LNCaP clone FGC (cell line): ENCODE data around the gene FBXW4.
A peak's percentile ranks its signal among the peaks of the same experiment; 100 is the strongest.

Experiments
- DNase-seq: peaks from one replicate; pipeline ENCODE4 v3.0.0-alpha.2; 2011; ENCODE audit warnings: low read depth
- H3K4me3 ChIP-seq: 2 replicates; pipeline ENCODE4 v1.5.1; 2011; ENCODE audit warnings: mild to moderate bottlenecking, low read depth, low read length, control low read depth
- TF ChIP-seq, protein P1 (sequence below): IDR thresholded peaks from 2 replicates; pipeline ENCODE4 v1.5.1; 2012; ENCODE audit warnings: mild to moderate bottlenecking; ENCODE audit not compliant: control insufficient read depth, insufficient read depth; ENCODE audit errors: extremely low read depth

Gene FBXW4

DNA sequence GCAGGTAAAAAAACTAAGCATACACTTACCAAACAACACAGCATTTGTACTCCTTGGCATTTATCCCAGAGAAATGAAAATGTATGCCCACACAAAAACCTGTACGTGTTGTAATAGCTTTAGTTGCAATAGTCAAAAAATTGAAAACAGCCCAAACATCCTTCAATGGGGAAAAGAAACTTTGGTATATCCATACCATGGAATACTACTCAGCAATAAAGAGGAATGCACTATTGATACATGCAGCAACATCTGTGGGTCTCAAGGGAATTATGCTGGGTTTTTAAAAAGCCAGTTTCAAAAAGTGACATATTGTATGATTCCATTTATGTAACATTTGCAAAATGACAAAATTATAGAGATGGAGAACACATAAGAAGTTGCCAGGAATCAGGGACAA lies 71.4 kb downstream of the FBXW4 start:
- DNase-seq = no peak
- no peak overlapping the region for H3K4me3 ChIP-seq
- TF ChIP-seq, protein P1, sequence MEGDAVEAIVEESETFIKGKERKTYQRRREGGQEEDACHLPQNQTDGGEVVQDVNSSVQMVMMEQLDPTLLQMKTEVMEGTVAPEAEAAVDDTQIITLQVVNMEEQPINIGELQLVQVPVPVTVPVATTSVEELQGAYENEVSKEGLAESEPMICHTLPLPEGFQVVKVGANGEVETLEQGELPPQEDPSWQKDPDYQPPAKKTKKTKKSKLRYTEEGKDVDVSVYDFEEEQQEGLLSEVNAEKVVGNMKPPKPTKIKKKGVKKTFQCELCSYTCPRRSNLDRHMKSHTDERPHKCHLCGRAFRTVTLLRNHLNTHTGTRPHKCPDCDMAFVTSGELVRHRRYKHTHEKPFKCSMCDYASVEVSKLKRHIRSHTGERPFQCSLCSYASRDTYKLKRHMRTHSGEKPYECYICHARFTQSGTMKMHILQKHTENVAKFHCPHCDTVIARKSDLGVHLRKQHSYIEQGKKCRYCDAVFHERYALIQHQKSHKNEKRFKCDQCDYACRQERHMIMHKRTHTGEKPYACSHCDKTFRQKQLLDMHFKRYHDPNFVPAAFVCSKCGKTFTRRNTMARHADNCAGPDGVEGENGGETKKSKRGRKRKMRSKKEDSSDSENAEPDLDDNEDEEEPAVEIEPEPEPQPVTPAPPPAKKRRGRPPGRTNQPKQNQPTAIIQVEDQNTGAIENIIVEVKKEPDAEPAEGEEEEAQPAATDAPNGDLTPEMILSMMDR = no peak

DNA sequence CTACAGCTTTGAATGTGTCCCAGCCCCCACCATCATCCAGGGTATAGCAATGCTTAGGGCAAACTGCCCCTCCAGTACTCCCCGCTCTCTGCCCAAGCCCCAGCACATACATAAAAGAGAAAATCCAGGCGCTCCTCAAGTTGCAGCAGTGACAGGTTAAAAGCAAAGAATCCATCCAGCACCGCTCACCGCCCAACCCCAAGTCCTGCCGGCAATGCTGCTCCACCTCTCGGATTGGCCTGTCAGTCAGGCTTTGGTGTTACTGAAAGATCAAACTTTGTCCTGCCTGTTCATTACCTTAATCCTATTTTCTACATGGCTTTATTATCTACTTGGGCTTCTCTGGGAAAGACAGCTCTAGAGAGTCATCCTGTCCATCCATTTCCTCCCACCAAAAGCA lies 75.0 kb downstream of the FBXW4 start:
- TF ChIP-seq, protein P1 = no peak
- no peak for DNase-seq
- H3K4me3 ChIP-seq = no peak overlapping the region

DNA sequence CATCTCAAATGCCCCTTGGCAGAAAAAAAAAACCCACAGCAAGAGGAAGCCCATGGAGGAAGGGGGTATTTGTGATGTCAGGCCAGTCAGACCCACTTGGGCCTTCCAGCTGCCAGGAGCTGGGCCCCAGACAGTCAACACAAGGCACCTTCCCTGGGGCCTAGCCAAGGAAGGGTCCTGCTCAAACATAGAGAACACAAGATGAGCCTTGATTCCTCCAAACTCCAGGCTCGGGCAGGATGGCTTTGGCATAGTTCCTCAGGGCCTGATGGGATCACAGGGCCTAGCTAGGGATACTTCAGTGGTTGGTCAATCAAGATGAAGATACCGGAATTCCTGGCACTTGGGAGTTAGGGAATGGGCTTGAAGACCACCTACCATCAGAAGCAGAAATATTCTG lies 76.1 kb downstream of the FBXW4 start:
- TF ChIP-seq, protein P1 = no peak
- no peak for DNase-seq
- no peak overlapping the region for H3K4me3 ChIP-seq

DNA sequence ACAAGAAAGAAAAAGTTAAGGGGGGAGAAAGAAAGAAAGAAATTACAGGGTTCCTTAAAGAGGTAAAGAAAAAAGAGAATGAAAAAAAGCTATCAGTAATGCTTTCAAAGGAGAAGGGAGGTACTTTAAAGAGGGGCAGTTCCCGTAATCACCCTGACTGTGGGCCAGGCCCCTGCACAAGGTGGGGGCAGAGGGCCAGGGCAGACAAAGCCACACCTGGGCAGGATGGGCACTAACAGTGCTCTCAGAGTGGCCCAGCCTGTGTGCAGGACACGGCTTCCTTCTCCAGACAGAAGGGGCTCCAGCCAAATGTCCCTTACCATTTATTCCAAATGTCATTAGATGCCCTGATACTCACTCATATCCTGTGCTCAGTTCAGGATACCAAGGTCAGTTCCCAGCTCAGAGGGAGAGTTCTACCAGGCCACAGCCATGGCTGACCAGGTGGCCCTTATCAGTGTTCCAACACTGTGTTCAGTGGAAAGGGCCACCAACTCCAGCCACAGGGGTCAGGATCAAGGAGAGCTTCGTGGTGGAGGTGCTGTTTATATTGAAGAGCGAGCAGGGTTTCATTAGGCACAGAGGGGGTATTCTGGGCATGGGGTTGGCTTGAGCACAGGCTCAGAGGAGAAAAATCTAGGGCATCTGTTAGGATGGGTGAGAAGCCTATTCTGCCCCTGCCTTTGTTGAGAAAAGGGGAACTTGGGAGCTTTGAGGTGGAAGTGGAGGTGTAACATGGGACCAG lies 77.0 kb downstream of the FBXW4 start:
- H3K4me3 ChIP-seq = no peak overlapping the region
- DNase-seq = no peak
- TF ChIP-seq, protein P1 = no peak

DNA sequence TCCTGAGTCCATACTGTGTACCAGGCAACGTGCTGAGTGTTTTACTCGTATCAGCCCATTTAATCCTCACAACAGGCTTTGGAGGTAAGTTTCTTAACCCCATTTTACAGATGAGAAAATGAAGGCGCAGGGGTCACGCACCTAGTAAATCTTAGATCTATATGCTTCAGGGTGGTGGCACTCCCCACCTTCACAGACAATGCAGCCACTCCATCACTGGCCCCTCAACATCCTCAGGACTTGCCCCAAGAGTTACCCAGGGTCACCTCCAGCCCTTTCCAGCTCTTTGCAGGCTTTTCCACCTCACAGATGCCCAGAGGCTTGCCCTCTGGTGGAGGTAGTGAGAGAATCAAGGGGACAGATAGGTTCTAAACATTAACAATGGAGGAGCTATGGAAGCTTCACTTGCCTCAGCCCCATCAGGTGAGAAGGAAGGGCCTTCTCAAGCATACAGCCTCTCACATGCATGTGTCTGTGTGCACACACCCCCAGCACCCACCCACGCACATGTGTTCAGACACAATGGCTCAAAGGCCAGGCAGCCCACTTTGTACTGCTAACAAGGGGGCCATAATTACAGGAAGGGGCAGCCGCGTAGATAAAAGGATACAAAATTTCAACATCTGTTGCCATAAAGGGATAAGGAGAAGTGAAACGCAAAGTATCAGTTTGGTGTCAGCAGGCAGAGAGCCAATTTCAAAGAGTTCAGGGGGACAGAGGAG lies 77.7 kb downstream of the FBXW4 start:
- TF ChIP-seq, protein P1 = peak; percentile 31; the same call in 1 of the 2 replicates
- DNase-seq = no peak
- no peak overlapping the region for H3K4me3 ChIP-seq

DNA sequence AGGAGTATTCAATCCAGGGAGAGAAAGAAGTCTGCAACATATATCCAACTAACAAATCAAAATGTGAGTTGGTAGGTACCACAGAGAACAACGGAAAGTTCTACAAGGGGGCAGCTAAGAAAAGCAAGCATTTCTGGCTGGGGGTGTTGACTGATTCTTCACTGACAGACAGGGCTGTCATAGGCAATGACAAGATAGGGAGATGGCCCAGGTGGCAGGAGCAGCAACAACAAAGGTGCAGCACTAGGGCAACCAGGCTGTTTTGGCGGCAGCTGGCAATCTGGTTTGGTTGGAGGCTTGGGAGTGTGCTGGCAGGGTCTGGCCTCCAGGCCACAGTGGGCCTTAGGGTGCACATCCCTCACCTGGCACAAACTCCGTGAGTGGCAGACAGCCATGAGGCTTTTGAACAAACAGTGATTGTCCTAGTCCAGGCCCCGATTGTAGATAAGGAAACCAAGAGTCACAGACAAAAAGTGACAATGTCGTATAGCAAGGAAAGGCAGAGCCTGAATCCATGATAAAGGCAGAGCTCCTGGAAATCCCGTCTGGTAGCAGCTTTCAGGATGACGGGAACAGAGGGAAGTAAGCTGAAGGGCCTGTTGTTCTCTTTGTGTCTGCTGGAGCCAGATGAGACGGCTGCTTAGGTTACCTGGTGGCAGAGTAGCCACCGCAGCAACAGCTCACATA lies 78.4 kb downstream of the FBXW4 start:
- H3K4me3 ChIP-seq = no peak overlapping the region
- peak; percentile 70 for DNase-seq
- TF ChIP-seq, protein P1 = no peak
